H9 (cell line): Measurements from ENCODE around the gene SLC2A3. TPM values are rescaled to one million over a fixed set of nuclear protein-coding genes. Genes with fewer than 3 reads are reported as not detected.

Experiments used
- DNase-seq: peaks from one replicate; pipeline ENCODE4 v3.0.0-alpha.2; 2017
- H2AFZ ChIP-seq: one replicate; pipeline ENCODE4 v1.6.1; 2013; ENCODE audit warnings: mild to moderate bottlenecking, low read length, control low read depth, moderate library complexity
- H2AK5ac ChIP-seq: 2 replicates; pipeline ENCODE4 v1.6.1; 2013; ENCODE audit warnings: low read length, control low read depth, mixed read lengths; ENCODE audit not compliant: insufficient read length
- H2BK120ac ChIP-seq: one replicate; pipeline ENCODE4 v1.6.1; 2013; ENCODE audit warnings: low read depth, mild to moderate bottlenecking, low read length, control low read depth, inconsistent platforms; ENCODE audit not compliant: poor library complexity, severe bottlenecking
- H2BK12ac ChIP-seq: 2 replicates; pipeline ENCODE4 v1.6.1; 2013; ENCODE audit warnings: low read length, control low read depth, mixed read lengths, low read depth; ENCODE audit not compliant: insufficient read length
- H2BK15ac ChIP-seq: 2 replicates; pipeline ENCODE4 v1.6.1; 2013; ENCODE audit warnings: low read depth, low read length, control low read depth
- H2BK20ac ChIP-seq: one replicate; pipeline ENCODE4 v1.6.1; 2013; ENCODE audit warnings: low read depth, mild to moderate bottlenecking, low read length, control low read depth, inconsistent platforms; ENCODE audit not compliant: poor library complexity, severe bottlenecking
- H2BK5ac ChIP-seq: 2 replicates; pipeline ENCODE4 v1.6.1; 2013; ENCODE audit warnings: low read length, control low read depth, mixed read lengths; ENCODE audit not compliant: insufficient read length
- H3K14ac ChIP-seq: 2 replicates; pipeline ENCODE4 v1.6.1; 2013; ENCODE audit warnings: low read length, control low read depth; ENCODE audit not compliant: insufficient read depth
- H3K18ac ChIP-seq: 2 replicates; pipeline ENCODE4 v1.6.1; 2013; ENCODE audit warnings: low read depth, mild to moderate bottlenecking, mixed read lengths, low read length, control low read depth; ENCODE audit not compliant: insufficient read length
- H3K23ac ChIP-seq: 2 replicates; pipeline ENCODE4 v1.6.1; 2013; ENCODE audit warnings: low read length, control low read depth, mixed read lengths, low read depth; ENCODE audit not compliant: insufficient read length
- H3K23me2 ChIP-seq: 2 replicates; pipeline ENCODE4 v1.6.1; 2013; ENCODE audit warnings: low read depth, mild to moderate bottlenecking, mixed read lengths, low read length, control low read depth; ENCODE audit not compliant: insufficient read length, poor library complexity, severe bottlenecking
- H3K27ac ChIP-seq: 2 replicates; pipeline ENCODE4 v1.5.1; 2013; ENCODE audit warnings: low read length, control low read depth, mixed read lengths, low read depth; ENCODE audit not compliant: insufficient read length
- H3K27me3 ChIP-seq: 2 replicates; pipeline ENCODE4 v1.6.1; 2013; ENCODE audit warnings: low read length, control low read depth, inconsistent platforms; ENCODE audit not compliant: insufficient read depth
- H3K4ac ChIP-seq: 2 replicates; pipeline ENCODE4 v1.6.1; 2013; ENCODE audit warnings: low read depth, mild to moderate bottlenecking, control low read depth, inconsistent platforms, low read length, moderate library complexity
- H3K4me1 ChIP-seq: 2 replicates; pipeline ENCODE4 v1.6.1; 2013; ENCODE audit warnings: low read length, control low read depth, inconsistent platforms; ENCODE audit not compliant: insufficient read depth
- H3K4me2 ChIP-seq: 2 replicates; pipeline ENCODE4 v1.6.1; 2013; ENCODE audit warnings: low read length, control low read depth, mixed read lengths; ENCODE audit not compliant: insufficient read length, insufficient read depth
- H3K56ac ChIP-seq: 2 replicates; pipeline ENCODE4 v1.6.1; 2013; ENCODE audit warnings: low read depth, mild to moderate bottlenecking, mixed read lengths, low read length, control low read depth; ENCODE audit not compliant: insufficient read length
- H3K79me1 ChIP-seq: 2 replicates; pipeline ENCODE4 v1.6.1; 2013; ENCODE audit warnings: low read depth, mild to moderate bottlenecking, moderate library complexity, low read length, control low read depth, inconsistent platforms; ENCODE audit not compliant: insufficient read depth, poor library complexity, severe bottlenecking
- H3K79me2 ChIP-seq: 2 replicates; pipeline ENCODE4 v1.6.1; 2013; ENCODE audit warnings: low read length, control low read depth, inconsistent platforms; ENCODE audit not compliant: insufficient read depth
- H3K9ac ChIP-seq: 2 replicates; pipeline ENCODE4 v1.6.1; 2013; ENCODE audit warnings: low read length, control low read depth, mixed read lengths; ENCODE audit not compliant: insufficient read length; ENCODE audit errors: extremely low read depth
- H3K9me3 ChIP-seq: one replicate; pipeline ENCODE4 v1.6.1; 2013; ENCODE audit warnings: low read depth, low read length, inconsistent platforms; ENCODE audit not compliant: control insufficient read depth
- H3T11ph ChIP-seq: one replicate; pipeline ENCODE4 v1.6.1; 2013; ENCODE audit warnings: mild to moderate bottlenecking, low read length, control low read depth, inconsistent platforms
- H4K20me1 ChIP-seq: one replicate; pipeline ENCODE4 v1.6.1; 2013; ENCODE audit not compliant: control insufficient read depth, insufficient read length, insufficient read depth
- H4K5ac ChIP-seq: 2 replicates; pipeline ENCODE4 v1.6.1; 2013; ENCODE audit warnings: low read depth, mild to moderate bottlenecking, mixed read lengths, low read length, control low read depth; ENCODE audit not compliant: insufficient read length
- H4K8ac ChIP-seq: replicated peaks from 2 replicates; pipeline ENCODE4 v1.6.1; 2013; ENCODE audit warnings: low read length, control low read depth, mixed read lengths, low read depth; ENCODE audit not compliant: insufficient read length
- H4K91ac ChIP-seq: 2 replicates; pipeline ENCODE4 v1.6.1; 2013; ENCODE audit warnings: low read depth, mild to moderate bottlenecking, moderate library complexity, mixed read lengths, low read length, control low read depth; ENCODE audit not compliant: insufficient read length
- H3K27ac Mint-ChIP-seq, 3 experiments: 2 replicates in 2 of 3; 3 replicates in 1 of 3; pipeline ENCODE4 v1.8.0; 2020 to 2021; ENCODE audit warnings: mixed read lengths in 3 of 3, mild to moderate bottlenecking in 1 of 3, moderate library complexity in 1 of 3
- H3K27me3 Mint-ChIP-seq: 2 replicates; pipeline ENCODE4 v1.8.0; 2021; ENCODE audit warnings: low read depth, mild to moderate bottlenecking, moderate library complexity, mixed read lengths
- H3K36me3 Mint-ChIP-seq, 3 experiments: 2 replicates in 2 of 3; 3 replicates in 1 of 3; pipeline ENCODE4 v1.8.0; 2020 to 2021; ENCODE audit warnings: low read depth in 3 of 3, mixed read lengths in 3 of 3; ENCODE audit not compliant: insufficient read depth in 1 of 3
- H3K4me1 Mint-ChIP-seq, 2 experiments: 2 replicates each; pipeline ENCODE4 v1.8.0; 2020; ENCODE audit warnings: mixed read lengths in 2 of 2
- H3K4me3 Mint-ChIP-seq, 2 experiments: 2 replicates in 1 of 2; 3 replicates in 1 of 2; pipeline ENCODE4 v1.8.0; 2020 to 2021; ENCODE audit warnings: mild to moderate bottlenecking in 2 of 2, mixed read lengths in 2 of 2, moderate library complexity in 1 of 2
- H3K9me3 Mint-ChIP-seq, 2 experiments: 2 replicates in 1 of 2; 3 replicates in 1 of 2; pipeline ENCODE4 v1.8.0; 2020; ENCODE audit warnings: mild to moderate bottlenecking in 2 of 2, mixed read lengths in 2 of 2, moderate library complexity in 1 of 2
- whole genome bisulfite sequencing: extraction: QIAGEN DNeasy Blood & Tissue Kit; methylation state at CpG from one replicate; pipeline ENCODE4 v1.1.7; 2013; ENCODE audit warnings: missing lambda C conversion rate, low lambda C conversion rate, mixed read lengths; ENCODE audit not compliant: insufficient read length; ENCODE audit errors: extremely low coverage; 5-methylcytosine and 5-hydroxymethylcytosine counted together
- total RNA-seq: library from RNA; stranded (reverse); gene quantifications from 2 replicates; pipeline ENCODE4 v1.2.1, GENCODE V29; 2021
- TF ChIP-seq, protein P1 (sequence below): fragments of 200-600 bp; sonication (generic); conservative IDR thresholded peaks from 3 replicates; pipeline ENCODE4 v1.8.0; 2021; ENCODE audit warnings: antibody characterized with exemption, mild to moderate bottlenecking

SLC2A3 gene
- total RNA-seq, 1 experiment from 2014 or later, result 569 TPM

GRCh38 chr12:7948589-7949260 lies 12.7 kb upstream of the SLC2A3 start:
- Histone ChIP-seq H3K79me1 (no peaks in the 10 kb centered on the region), H3K4ac (no peak overlapping the region), H3K9ac (no peak overlapping the region), H3K27me3 (no peaks in the 10 kb centered on the region), H2BK20ac (no peak overlapping the region), H2BK120ac (no peak overlapping the region), H3K4me2 (no peak overlapping the region), H2BK15ac (no peak overlapping the region), H2BK12ac (no peak overlapping the region), H4K20me1 (no peaks in the 10 kb centered on the region), H3K18ac (no peak overlapping the region), H3K27ac (no peak overlapping the region), H4K5ac (no peak overlapping the region), H2AK5ac (no peak overlapping the region), H3K9me3 (no peaks in the 10 kb centered on the region), H3K56ac (no peak overlapping the region), H3T11ph (no peak overlapping the region), H3K4me1 (no peaks in the 10 kb centered on the region), H3K23me2 (no peaks in the 10 kb centered on the region), H4K8ac (no peak overlapping the region), H2AFZ (no peak overlapping the region), H4K91ac (no peak overlapping the region), H3K79me2 (no peaks in the 10 kb centered on the region), H3K23ac (no peak overlapping the region), H3K14ac (no peak overlapping the region), H2BK5ac (no peak overlapping the region)
- TF ChIP-seq, protein P1, sequence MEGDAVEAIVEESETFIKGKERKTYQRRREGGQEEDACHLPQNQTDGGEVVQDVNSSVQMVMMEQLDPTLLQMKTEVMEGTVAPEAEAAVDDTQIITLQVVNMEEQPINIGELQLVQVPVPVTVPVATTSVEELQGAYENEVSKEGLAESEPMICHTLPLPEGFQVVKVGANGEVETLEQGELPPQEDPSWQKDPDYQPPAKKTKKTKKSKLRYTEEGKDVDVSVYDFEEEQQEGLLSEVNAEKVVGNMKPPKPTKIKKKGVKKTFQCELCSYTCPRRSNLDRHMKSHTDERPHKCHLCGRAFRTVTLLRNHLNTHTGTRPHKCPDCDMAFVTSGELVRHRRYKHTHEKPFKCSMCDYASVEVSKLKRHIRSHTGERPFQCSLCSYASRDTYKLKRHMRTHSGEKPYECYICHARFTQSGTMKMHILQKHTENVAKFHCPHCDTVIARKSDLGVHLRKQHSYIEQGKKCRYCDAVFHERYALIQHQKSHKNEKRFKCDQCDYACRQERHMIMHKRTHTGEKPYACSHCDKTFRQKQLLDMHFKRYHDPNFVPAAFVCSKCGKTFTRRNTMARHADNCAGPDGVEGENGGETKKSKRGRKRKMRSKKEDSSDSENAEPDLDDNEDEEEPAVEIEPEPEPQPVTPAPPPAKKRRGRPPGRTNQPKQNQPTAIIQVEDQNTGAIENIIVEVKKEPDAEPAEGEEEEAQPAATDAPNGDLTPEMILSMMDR, result no peak
- Mint-ChIP-seq H3K27ac (no peak overlapping the region), H3K9me3 (no peaks in the 10 kb centered on the region), H3K36me3 (no peaks in the 10 kb centered on the region), H3K4me1 (peaks cover 3 to 4% of the 10 kb centered on the region in 2 experiments; a peak in 3 of 4 replicates), H3K27me3 (no peaks in the 10 kb centered on the region; the same call in 1 of the 2 replicates), H3K4me3 (no peak overlapping the region)
- no CpG with 5 or more reads among the region's 2 CpGs for WGBS
- no peak for DNase-seq
